HFFc6 (cell line): ENCODE results near the gene C19orf73. TPM values are rescaled to one million over a fixed set of nuclear protein-coding genes. Genes with fewer than 3 reads are reported as not detected.

Experiments used
- DNase-seq: peaks from one replicate; pipeline ENCODE4 v3.0.0-alpha.2; 2018
- H3K27ac Mint-ChIP-seq: 2 replicates; pipeline ENCODE4 v1.8.0; 2020; ENCODE audit warnings: mild to moderate bottlenecking, mixed read lengths
- H3K27me3 Mint-ChIP-seq: 2 replicates; pipeline ENCODE4 v1.8.0; 2021; ENCODE audit warnings: mild to moderate bottlenecking, moderate library complexity, mixed read lengths; ENCODE audit not compliant: insufficient read depth
- H3K36me3 Mint-ChIP-seq: 2 replicates; pipeline ENCODE4 v1.8.0; 2021; ENCODE audit warnings: low read depth, mixed read lengths
- H3K4me1 Mint-ChIP-seq: 2 replicates; pipeline ENCODE4 v1.8.0; 2020; ENCODE audit warnings: low read depth, mixed read lengths
- H3K4me3 Mint-ChIP-seq: 2 replicates; pipeline ENCODE4 v1.8.0; 2020; ENCODE audit warnings: mild to moderate bottlenecking, moderate library complexity, mixed read lengths
- H3K9me3 Mint-ChIP-seq: 2 replicates; pipeline ENCODE4 v1.8.0; 2020; ENCODE audit warnings: mild to moderate bottlenecking, mixed read lengths
- CTCF ChIP-seq: fragments of 200-600 bp; sonication (generic); IDR thresholded peaks from 2 replicates; pipeline ENCODE4 v1.5.0; 2021; ENCODE audit warnings: antibody characterized with exemption, mild to moderate bottlenecking
- total RNA-seq, 6 experiments: library from RNA; stranded (reverse); fragmentation: NEBNext Ultra II Directional; extraction: Animal tissue kit (Norgen Biotek cat#: 25700); gene quantifications; 2 replicates in 1 of 6; 3 replicates in 5 of 6; pipeline ENCODE4 v1.2.3, GENCODE V29; 2021

Gene C19orf73
- total RNA-seq, 6 experiments from 2014 or later = 0.60 to 1.1 (median 0.71) TPM

GRCh38 chr19:49103331-49104085 is 15.4 kb downstream of the C19orf73 start:
- no peak overlapping the region for H3K4me3 Mint-ChIP-seq
- TF ChIP-seq CTCF = no peak
- peaks cover 42% of the 10 kb centered on the region for H3K36me3 Mint-ChIP-seq
- no peak overlapping the region for H3K27ac Mint-ChIP-seq
- no peak for DNase-seq
- no peaks in the 10 kb centered on the region for H3K9me3 Mint-ChIP-seq
- H3K4me1 Mint-ChIP-seq = peaks cover 8% of the 10 kb centered on the region; the same call in 1 of the 2 replicates
- peaks cover 8% of the 10 kb centered on the region for H3K27me3 Mint-ChIP-seq

- Mint-ChIP-seq H3K4me1 (peaks cover 12% of the 10 kb centered on the region), H3K27ac (no peak overlapping the region)
Measured at GRCh38 chr19:49102303-49102702, 16.6 kb downstream of the C19orf73 start.

GRCh38 chr19:49101160-49101559 is 17.8 kb downstream of the C19orf73 start:
- no peaks in the 10 kb centered on the region for H3K9me3 Mint-ChIP-seq
- H3K36me3 Mint-ChIP-seq = peaks cover 34% of the 10 kb centered on the region
- no peak overlapping the region for H3K27ac Mint-ChIP-seq
- peaks cover 6% of the 10 kb centered on the region for H3K27me3 Mint-ChIP-seq
- DNase-seq = no peak
- peaks cover 8% of the 10 kb centered on the region for H3K4me1 Mint-ChIP-seq
- H3K4me3 Mint-ChIP-seq = no peak overlapping the region
- TF ChIP-seq CTCF = no peak

More at GRCh38 chr19:49102303-49102702, 16.6 kb downstream of the C19orf73 start:
- Mint-ChIP-seq H3K36me3 (peaks cover 44% of the 10 kb centered on the region), H3K4me3 (no peak overlapping the region), H3K9me3 (no peaks in the 10 kb centered on the region), H3K27me3 (peaks cover 10% of the 10 kb centered on the region)
- no peak for DNase-seq
- TF ChIP-seq CTCF = no peak

- no peak for TF ChIP-seq CTCF
- Mint-ChIP-seq H3K9me3 (no peaks in the 10 kb centered on the region), H3K4me1 (peaks cover 8% of the 10 kb centered on the region), H3K4me3 (no peak overlapping the region), H3K27me3 (peaks cover 2% of the 10 kb centered on the region; the same call in 1 of the 2 replicates), H3K36me3 (peaks cover 36% of the 10 kb centered on the region; the same call in 1 of the 2 replicates), H3K27ac (no peak overlapping the region; the same call in 1 of the 2 replicates)
- no peak for DNase-seq
Measured at GRCh38 chr19:49098795-49099194, 20.1 kb downstream of the C19orf73 start.

GRCh38 chr19:49097453-49098288 is 21.3 kb downstream of the C19orf73 start:
- Mint-ChIP-seq H3K9me3 (no peaks in the 10 kb centered on the region), H3K36me3 (peaks cover 36% of the 10 kb centered on the region; the same call in 1 of the 2 replicates), H3K27me3 (peaks cover 2% of the 10 kb centered on the region; the same call in 1 of the 2 replicates), H3K4me3 (no peak overlapping the region), H3K27ac (peak overlapping the region; percentile 49; the same call in 1 of the 2 replicates), H3K4me1 (peaks cover 8% of the 10 kb centered on the region)
- peak; percentile 76 for DNase-seq
- TF ChIP-seq CTCF = peak; percentile 100
